ENCODE measurements around the gene TCF4.

- no peak for TF ChIP-seq POLR2A (IDR thresholded peaks at IDR 0.05)
- TF ChIP-seq CTCF (IDR thresholded peaks at IDR 0.05), result no peak
Measured at GRCh38 chr18:55264108-55264507, 323.9 kb downstream of the TCF4 start.
